ENCODE measurements around the gene OAS2.
"Not testable (repeated sequence)": the region's sequence is repeated elsewhere in the genome, so short reads cannot be mapped to it uniquely, and the experiment has no call there.

Gene OAS2

DNA sequence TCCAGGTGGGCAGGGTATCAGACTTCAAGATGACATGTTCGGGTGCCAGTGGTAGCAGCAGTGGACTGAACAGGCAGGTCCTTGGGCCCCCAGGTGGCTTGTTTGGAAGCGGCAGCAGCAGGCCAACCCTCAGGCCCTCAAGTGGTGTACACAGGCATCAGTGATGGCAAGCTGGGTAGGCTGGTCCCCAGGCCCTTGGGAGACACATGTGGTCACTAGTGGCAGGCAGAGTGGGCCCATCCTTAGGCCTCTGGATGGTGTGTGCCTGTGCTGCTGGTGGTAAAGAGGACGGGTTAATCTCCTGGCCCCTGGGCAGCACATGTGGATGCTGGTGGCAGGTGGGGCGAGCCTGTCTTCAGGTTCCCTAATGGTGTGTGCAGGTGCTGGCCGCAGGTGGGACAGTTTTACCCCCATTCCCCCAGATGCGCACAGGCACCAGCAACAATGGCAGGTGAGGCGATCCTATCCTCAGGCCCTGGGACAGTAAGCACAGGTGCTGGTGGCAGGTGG is 8.0 kb downstream of the OAS2 start:
- no peak for DNase-seq (ENCODE audit: low spot score)

DNA sequence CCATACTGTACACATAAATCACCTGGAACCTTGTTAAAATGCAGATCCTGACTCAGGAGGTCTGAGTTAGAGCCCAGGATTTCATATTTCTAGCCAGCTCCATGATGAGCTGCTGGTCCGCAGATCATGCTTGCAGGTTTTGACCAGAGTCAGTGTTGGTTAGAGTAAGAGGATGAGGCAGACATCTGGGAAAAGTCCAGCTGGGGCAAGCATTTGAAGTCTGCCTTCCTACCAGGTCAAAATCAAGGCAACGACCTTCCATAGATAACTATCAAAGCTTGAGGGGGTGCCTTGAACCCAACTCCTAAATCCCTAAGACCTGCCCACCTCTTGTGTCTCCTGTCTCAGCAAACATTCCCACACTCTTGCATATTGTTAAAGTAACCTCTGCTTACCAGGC is 9.2 kb downstream of the OAS2 start:
- DNase-seq (ENCODE audit: low spot score) = no peak

DNA sequence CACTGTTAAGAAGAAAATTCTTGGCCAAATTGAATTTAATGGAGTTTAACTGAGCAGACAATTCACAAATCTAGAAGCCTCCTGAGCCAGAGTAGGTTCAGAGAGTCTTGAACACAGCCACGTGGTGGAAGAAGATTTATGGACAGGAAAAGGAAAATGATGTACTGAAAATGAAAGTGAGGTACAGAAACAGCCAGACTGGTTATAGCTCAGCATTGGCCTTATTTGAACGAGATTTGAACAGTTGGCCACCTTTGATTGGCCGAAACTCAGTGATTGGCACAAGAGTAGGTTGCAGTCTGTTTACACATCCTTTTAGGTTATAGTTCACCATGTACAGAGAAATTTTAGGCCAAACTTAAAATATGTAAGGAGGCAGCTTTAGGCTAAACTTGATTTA is 9.9 kb downstream of the OAS2 start:
- no peak for DNase-seq (ENCODE audit: low spot score)

DNA sequence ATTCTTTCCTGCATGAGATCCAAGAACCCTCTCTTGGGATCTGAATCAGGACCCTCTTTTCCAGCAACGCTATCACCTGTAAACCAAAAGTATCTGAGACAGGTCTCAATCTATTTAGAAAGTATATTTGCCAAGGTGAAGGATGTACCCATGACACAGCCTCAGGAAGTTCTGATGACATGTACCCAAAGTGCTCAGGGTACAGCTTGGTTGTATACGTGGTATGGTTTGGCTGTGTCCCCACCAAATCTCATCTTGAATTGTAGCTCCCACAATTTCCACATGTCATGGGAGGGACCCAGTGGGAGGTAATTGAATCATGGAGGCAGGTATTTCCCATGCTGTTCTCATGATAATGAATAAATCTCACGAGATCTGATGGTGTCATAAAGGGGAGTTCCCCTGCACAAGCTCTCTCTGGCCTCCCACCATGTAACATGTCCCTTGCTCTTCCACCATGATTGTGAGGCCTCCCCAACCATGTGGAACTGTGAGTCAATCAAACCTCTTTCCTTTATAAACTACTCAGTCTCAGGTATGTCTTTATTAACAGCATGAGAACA is 10.6 kb downstream of the OAS2 start:
- not testable (repeated sequence) for DNase-seq (ENCODE audit: low spot score)

DNA sequence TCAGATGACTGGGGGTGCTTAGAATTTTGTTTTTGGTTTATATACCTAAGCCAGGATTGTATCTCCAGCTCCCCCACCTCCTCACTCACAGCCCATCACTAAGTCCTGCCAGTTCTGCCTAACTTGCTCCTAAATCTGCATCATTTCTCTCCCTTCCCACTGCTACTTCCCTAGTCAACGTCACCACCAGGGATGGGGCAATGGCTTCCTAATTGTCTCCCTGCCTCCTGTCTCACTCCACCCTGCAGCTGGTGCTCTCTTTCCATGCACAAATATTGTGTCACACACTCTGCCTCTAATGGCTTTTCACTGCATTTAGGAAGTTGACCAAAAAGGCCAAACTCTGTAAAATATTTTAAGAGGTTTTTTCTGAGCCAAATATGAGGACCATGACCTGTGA is 11.5 kb downstream of the OAS2 start:
- no peak for DNase-seq (ENCODE audit: low spot score)

DNA sequence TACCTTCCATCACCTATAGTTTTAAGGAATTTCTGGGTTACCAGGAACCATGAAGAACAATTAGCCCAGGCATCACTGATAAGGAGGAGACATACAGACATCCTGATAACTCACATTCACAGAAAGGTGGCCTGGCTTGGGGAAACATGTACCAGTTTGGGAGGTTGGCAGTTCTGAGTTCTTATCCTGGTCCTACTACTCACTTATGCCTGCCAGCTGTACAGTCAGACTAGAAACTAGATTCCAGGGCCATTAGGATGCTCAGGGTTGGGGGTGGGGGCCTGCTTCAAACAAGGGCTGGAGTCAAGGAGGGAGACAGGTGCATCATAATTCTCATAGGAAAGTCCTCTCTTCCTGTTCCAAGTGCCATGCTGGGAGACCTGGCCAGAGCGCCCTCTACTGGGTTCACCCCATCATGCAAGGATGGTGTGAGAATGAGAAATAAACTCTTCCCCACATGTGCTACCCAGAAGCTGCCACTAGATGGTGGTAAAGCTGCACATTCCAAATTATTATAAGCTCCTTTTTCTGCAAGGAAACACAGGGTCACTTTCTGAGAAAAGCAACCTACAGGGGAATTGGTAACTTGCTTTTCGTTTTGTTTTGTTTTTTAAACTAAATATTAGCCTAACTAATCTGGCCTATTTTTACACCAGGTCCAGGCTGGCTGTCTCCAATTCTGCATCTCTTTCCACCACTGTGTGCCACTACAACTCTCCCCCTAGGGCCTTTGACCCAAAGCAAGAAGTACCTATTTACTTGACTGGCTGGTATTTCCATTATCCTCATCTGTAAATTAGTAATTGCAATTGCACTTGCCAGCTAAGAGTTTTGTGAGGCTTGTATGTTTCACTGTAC is 14.5 kb downstream of the OAS2 start:
- DNase-seq (ENCODE audit: low spot score) = peak; percentile 88

DNA sequence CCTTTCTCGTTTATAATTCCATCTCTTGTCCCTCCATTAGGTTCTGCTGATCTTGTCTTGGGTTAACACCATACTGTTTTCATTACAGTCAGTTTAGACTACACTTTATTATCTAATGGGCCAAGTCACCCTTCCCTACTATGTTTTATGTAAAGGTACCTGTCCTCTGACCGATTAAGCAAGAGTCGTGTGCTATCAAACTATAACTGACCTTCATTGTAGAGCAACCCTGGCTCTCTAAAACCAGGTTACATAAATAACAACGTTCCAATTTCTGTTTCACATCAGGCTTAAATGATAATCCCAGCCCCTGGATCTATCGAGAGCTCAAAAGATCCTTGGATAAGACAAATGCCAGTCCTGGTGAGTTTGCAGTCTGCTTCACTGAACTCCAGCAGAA is 16.7 kb downstream of the OAS2 start:
- no peak for DNase-seq (ENCODE audit: low spot score)

DNA sequence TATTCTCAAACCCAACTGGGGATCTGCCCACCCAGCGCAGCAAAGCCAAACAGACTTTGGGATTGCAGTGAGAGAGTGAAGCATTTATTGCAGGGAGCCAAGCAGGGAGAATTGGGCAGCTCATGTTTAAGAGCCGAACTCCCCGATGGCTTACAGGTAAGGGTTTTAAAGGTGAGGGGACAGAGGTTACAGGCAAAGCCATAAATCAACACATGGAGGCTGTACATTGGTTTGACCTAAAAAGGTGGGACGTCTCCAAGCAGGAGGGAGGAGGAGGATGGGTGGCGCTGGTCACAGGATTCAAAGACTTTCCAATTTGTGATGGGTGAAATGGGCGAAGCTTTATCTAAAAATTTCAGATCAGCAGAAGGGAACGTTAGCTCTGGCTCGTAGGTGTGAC is 18.2 kb downstream of the OAS2 start:
- no peak for DNase-seq (ENCODE audit: low spot score)

DNA sequence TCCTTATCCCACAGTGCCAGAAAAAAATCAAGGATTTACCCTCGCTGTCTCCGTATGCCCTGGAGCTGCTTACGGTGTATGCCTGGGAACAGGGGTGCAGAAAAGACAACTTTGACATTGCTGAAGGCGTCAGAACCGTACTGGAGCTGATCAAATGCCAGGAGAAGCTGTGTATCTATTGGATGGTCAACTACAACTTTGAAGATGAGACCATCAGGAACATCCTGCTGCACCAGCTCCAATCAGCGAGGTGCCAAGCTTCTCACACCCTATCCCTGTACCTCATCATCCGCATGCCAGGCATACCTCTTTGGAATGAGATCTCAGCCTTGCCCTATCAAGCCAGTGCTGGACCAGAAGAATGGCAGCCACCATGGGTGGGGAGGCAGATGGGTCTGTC is 19.2 kb downstream of the OAS2 start:
- DNase-seq (ENCODE audit: low spot score) = no peak

DNA sequence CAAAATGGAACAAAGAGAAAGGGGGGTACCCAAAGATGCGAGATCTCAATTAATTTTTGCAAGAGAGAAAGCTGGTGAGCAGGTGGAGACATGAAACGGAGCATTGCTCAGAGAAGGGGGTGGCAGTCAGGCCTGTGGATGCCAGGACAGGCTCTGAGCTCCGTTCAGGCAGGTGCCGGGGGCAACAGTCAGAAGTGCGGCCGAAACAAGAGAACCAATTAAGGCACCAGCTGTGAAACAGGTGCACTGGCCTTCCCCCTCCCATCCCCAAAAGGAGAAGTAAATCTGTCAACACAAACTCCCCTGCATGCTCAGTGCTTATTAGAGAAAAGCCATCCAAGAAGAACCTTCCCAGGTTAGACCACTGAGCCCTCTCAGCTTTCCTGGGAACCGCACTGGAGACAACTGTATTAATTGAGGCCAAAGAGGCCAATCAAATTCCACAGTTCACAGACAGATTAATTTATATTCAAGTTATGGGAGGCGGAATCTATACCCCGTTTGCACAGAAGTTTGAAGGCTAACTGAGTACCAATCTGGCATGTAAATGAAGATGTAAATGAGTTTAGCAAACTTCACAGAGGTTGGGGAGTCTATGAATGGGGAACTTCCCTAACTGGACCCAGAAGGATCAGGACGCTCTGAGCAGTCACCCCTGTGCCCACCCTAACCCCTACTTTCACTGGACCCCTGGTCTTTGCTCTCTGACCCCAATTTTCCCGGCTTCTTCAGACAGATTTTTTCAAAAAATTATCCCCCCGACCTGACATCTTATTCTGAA is 20.9 kb downstream of the OAS2 start:
- DNase-seq (ENCODE audit: low spot score) = peak; percentile 91

DNA sequence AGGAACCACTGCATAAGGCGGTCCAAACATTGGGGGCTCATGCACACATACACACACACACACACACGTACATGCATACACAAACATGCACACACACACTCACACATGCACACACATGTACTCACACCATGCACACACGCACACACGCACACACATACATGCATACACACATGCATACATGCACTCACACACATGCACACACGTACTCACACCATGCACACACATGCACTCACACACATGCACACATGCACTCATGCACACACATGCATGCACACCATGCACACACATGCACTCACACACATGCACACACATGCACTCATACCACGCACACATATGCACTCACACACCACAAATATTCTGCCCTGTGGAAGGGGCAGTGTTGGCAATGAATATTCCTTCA is 22.1 kb downstream of the OAS2 start:
- no peak for DNase-seq (ENCODE audit: low spot score)

DNA sequence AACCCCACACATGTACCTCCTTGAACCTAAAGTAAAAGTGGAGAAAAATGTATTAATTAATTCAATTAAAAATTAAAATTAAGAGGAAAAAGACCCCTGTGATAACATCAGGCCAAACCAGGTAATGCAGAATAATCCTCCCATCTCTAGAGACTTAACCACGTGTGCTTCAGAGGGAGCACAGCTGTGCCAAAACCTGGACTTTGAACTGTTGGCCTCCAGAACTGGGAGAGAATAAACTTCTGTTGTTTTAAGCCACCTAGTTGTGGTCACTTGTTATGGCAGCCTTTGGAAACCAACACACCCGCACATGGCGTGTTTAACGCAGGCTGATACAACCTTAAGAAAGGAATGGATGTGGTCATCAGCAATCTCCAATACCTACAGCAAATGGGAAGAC is 23.8 kb downstream of the OAS2 start:
- DNase-seq (ENCODE audit: low spot score) = peak; percentile 23

DNA sequence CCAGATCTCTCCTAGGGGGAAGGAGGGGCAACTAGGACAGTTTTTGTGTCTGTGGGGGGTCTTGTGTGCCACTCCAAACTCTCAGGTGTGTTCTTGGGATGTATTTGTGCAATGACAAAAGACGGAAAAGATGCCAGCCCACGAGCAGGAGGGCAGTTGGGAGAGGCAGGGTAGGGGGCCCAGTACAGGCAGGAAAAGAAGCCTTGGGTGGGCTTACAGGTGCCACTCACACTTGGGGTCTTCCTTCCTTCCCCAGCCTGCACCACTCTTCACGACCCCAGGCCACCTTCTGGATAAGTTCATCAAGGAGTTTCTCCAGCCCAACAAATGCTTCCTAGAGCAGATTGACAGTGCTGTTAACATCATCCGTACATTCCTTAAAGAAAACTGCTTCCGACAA is 24.4 kb downstream of the OAS2 start:
- no peak for DNase-seq (ENCODE audit: low spot score)

DNA sequence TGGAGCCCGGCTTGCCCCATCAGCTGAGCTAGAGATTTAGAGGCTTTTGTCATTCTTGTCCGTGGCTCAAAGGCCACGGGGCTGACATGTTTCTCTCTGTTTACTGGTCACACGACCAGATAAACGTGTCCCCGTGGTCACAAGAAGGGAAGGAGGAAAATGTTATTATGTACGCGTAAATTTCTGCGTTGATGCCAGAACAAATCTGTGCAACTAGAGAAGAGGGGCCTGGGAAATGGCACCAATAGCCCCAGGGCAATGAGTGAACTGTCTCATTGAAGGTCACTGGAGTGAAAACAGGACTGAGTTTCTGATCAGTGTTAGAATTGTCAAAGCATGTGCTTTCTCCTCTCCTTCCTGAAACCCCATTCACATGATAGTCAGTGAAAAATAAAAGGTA is 25.3 kb downstream of the OAS2 start:
- no peak for DNase-seq (ENCODE audit: low spot score)

DNA sequence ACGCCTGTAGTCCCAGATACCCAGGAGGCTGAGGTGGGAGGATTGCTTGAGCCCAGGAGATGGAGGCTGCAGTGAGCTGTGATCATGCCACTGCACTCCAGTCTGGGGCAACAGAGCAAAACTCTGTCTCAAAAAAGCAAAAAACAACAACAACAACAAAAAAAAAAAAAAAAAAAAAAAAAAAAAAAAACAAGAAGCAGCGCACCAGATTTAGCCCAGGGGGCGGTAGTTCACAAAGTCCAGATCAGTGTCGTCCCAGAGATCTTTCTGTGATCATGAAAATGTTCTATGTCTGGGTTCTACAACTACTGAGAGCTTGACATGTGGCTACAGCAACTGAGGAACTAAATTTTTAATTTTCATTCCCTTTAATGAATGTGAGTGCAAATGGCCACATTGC is 27.4 kb downstream of the OAS2 start:
- peak; percentile 53 for DNase-seq (ENCODE audit: low spot score)

DNA sequence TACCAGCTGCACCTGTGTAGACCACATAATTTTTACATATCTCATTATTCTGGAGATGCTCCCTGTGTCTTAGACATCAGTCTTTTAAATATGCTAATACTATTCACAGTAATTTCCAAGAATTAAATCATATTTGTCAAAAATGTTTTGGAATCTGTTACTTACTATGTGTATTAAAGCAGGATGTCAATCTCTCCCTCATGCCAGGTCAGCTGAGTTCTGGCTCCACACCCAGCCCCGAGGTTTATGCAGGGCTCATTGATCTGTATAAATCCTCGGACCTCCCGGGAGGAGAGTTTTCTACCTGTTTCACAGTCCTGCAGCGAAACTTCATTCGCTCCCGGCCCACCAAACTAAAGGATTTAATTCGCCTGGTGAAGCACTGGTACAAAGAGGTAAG is 27.9 kb downstream of the OAS2 start:
- DNase-seq (ENCODE audit: low spot score) = no peak

DNA sequence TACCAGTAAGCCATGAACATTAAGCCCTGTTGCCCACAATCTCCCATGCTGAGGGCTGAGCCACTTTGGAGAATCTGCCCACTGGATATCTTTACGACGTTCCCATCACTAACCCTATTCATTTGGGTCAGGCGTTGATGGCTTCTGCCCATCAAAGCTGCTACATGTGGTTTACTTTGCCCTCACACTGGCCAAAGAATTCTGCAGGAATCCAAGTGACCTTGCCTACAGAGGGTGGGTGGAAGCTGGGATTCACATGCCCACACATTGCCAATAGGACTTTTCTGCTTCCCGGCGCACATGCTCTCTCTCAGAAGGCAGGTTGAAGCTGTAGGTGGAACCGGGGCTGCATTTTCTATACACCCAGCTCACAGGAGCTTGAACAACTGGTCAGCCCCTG is 28.3 kb downstream of the OAS2 start:
- no peak for DNase-seq (ENCODE audit: low spot score)

DNA sequence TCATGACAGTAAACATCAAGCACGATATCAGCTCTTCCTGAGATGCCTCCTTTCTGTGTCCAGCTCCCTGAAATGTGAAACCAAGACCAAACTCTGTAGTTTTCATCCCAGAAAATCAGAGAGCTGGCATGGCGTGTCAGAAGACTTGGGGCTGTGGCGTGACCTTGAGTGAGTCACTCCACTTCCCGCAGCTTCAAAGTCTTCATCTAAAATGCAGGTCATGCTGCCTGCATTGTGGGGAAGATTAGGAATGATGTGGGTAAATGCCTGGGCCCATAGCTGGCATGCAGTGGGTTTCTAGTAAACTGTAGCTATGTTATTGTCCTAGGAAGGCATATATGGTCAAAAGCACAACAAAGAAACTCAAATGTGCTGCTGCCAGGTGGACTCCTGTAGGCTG is 28.8 kb downstream of the OAS2 start:
- no peak for DNase-seq (ENCODE audit: low spot score)

DNA sequence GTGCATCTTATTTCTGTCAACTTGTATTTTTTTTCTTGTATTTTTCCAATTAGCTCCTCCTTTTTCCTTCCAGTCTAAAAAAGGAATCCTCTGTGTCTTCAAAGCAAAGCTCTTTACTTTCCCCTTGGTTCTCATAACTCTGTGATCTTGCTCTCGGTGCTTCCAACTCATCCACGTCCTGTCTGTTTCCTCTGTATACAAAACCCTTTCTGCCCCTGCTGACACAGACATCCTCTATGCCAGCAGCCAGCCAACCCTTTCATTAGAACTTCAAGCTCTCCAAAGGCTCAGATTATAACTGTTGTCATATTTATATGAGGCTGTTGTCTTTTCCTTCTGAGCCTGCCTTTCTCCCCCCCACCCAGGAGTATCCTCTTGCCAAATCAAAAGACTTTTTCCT is 32.4 kb downstream of the OAS2 start:
- DNase-seq (ENCODE audit: low spot score) = no peak

DNA sequence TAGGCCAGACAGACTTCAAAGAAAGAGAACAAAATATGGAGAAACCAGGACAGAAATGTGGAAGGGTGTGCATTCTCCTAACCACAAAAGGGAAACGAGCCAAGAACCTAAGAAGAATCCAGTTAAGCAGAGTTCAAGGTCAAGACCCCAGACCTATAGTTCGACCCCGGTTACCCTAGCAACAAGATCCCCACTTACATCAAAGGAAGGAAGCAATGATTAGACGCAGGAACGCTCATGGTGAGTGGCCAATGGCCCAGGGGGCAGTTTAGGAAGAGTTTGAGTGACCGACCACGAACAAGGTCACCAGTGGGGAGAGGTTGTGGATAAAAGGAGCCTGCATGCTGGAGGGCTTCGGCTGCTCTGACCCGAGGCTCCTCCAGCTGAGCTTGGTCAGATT is 36.2 kb downstream of the OAS2 start:
- DNase-seq (ENCODE audit: low spot score) = no peak

DNA sequence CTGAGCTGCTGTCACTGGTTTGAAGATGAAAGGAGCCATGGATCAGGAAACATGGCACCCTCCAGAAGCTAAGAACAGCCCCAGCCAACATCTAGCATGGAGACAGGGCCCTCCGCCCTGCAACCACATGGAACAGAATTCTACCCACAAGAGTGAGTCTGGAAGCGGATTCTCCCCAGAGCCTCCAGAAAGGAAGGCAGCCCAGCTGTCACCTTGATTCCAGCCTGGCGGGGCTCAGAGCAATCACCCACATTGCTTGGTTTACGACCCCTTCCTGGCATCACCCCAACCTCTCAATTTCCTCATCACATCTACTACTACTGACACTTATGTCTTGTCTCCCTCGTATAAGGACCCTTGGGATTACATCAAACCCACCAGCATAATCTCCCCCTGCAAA is 38.5 kb downstream of the OAS2 start:
- no peak for DNase-seq (ENCODE audit: low spot score)

DNA sequence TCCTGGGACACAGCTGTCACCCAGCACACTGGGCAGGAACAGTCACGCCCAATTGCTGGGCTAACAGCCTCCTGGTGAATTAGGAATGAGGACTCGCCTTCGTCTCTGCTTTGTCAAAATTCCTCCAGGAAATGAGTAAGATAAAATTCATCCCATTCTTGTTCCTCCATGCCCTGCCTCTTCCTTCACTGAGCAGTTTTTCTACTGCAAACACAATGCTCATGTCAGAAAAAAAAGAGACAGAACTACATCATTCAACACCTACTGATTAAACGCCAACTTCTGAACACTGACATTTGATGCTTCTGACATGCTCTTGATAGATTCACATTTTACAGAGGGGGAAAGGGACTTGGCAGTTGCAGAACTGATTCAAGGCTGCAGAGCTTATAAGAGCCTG is 40.7 kb downstream of the OAS2 start:
- DNase-seq (ENCODE audit: low spot score) = no peak

DNA sequence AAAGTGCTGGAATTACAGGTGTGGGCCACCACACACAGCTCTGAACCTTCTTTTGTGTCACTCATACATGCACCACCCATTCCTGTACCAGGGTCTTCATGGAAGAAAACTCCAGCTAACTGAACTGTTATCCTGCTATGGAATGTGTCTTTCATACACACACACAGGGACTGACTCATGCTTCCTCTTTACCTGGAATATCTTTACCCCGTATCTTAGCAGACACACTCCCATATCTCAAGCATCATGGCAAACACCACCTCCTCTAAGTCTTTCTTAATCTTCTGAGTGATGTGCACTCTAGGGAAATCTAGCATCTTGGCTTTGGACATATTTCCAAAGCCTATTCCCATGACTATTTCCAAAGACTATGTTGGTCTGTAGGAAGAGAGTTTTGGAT is 43.2 kb downstream of the OAS2 start:
- no peak for DNase-seq (ENCODE audit: low spot score)
